ENCODE measurements around the gene RIMS3.

DNA sequence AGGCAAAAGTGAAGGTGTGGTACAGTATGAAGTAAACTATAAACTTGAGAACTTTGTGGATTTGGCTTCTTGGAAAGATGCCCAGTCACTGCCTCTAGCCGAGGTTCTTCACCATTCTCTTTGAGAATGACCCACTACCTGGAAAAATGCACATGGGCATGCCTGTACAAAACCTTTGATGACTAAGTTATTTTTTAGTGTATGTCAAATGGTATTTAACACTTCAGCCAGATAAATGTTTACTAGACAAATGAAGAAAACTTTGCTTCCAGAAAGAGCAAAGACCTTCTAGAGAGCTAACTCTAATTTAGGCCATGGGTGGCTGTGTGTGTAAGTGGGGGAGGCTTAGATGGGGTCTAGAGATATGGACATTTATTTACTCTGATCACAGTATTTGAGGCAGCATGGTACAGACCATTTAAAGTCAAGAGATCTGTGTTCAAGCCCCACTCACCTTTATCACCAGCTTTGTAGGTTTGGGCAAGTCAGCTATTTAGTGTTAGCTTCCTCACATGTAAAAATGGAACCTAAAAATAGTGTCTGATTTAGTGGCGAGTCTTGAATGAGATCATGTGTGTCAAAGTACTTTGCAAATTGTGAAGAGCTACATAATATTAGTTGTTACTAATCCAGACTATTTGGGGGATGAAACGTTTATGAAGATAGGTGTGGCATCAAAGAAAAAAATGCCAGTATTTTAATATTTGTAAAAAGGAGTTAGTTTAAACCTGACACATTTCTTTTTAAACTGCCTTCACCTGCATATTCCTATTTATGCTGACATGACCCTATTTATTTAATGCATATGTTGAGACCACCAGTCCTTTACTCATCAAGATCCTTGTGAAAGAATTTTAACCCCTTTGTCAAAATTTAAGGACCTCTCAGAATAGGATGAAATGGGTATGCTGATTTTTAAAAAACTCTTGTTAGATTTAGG lies 46.3 kb upstream of the RIMS3 start:
- TF ChIP-seq TARDBP (IDR thresholded peaks at IDR 0.05), result no peak
- TF ChIP-seq FOXM1 (IDR thresholded peaks at IDR 0.05; ENCODE audit: borderline replicate concordance), result no peak
- TF ChIP-seq ELF4 (IDR thresholded peaks at IDR 0.05), result no peak
- no peak for TF ChIP-seq SUZ12 (IDR thresholded peaks at IDR 0.05)
- no peak for TF ChIP-seq HDGF (IDR thresholded peaks at IDR 0.05; ENCODE audit: borderline replicate concordance)

All from HEK293T (cell line).